ENCODE results near the gene RASGRP1.

The RASGRP1 gene

GRCh38 chr15:38522922-38523321 is 41.7 kb downstream of the RASGRP1 start:
- TF ChIP-seq CTCF (IDR thresholded peaks at IDR 0.05) = no peak
- no peak for DNase-seq (ENCODE audit: low spot score)

GRCh38 chr15:38521316-38521715 is 43.3 kb downstream of the RASGRP1 start:
- Histone ChIP-seq H3K27ac (no peak overlapping the region), H3K4me3 (no peak overlapping the region)
- no peak for TF ChIP-seq CTCF (IDR thresholded peaks at IDR 0.05)
- no peak for DNase-seq (ENCODE audit: low spot score)

More at GRCh38 chr15:38522922-38523321, 41.7 kb downstream of the RASGRP1 start:
- H3K27ac ChIP-seq = no peak overlapping the region
- no peak overlapping the region for H3K4me3 ChIP-seq

GRCh38 chr15:38520035-38520434 is 44.6 kb downstream of the RASGRP1 start:
- Histone ChIP-seq H3K27ac (no peak overlapping the region), H3K4me3 (no peak overlapping the region)
- TF ChIP-seq CTCF (IDR thresholded peaks at IDR 0.05) = no peak
- no peak for DNase-seq (ENCODE audit: low spot score)

GRCh38 chr15:38518084-38518483 is 46.5 kb downstream of the RASGRP1 start:
- Histone ChIP-seq H3K27ac (no peak overlapping the region), H3K4me3 (no peak overlapping the region)
- no peak for DNase-seq (ENCODE audit: low spot score)
- no peak for TF ChIP-seq CTCF (IDR thresholded peaks at IDR 0.05)

- no peak for TF ChIP-seq CTCF (IDR thresholded peaks at IDR 0.05)
- DNase-seq (ENCODE audit: low spot score) = no peak
- Histone ChIP-seq H3K4me3 (no peak overlapping the region), H3K27ac (no peak overlapping the region)
These were observed 47.2 kb downstream of the RASGRP1 start for GRCh38 chr15:38517312-38517975.

GRCh38 chr15:38516626-38517025 is 48.0 kb downstream of the RASGRP1 start:
- no peak for DNase-seq (ENCODE audit: low spot score)
- H3K4me3 ChIP-seq = no peak overlapping the region
- H3K27ac ChIP-seq = no peak overlapping the region
- no peak for TF ChIP-seq CTCF (IDR thresholded peaks at IDR 0.05)

- DNase-seq (ENCODE audit: low spot score) = no peak
- no peak for TF ChIP-seq CTCF (IDR thresholded peaks at IDR 0.05)
These were observed 50.0 kb downstream of the RASGRP1 start for GRCh38 chr15:38514601-38515000.

More at GRCh38 chr15:38514601-38515000, 50.0 kb downstream of the RASGRP1 start:
- Histone ChIP-seq H3K4me3 (no peak overlapping the region), H3K27ac (no peak overlapping the region)

All from coronary artery (tissue), 2 donors.